CD4-positive, alpha-beta T cell (primary cell): Measurements from ENCODE around the gene ACTA1. TPM values are rescaled to one million over a fixed set of nuclear protein-coding genes. Genes with fewer than 3 reads are reported as not detected.

Experiments used
- ATAC-seq: fragments of 200-7000 bp; cut with Tn5 transposase; one replicate; pipeline ENCODE4 v1.10.0; 2022; ENCODE audit warnings: mild to moderate bottlenecking; ENCODE audit not compliant: poor library complexity
- CTCF ChIA-PET: fragments of 350-600 bp; sonication (Branson Sonifier 250); formaldehyde crosslinking; loops from one replicate; lab custom pipeline; 2021; ENCODE audit warnings: antibody characterized with exemption, inconsistent platforms; lab: Charles Lee
- POLR2A ChIA-PET: fragments of 350-600 bp; sonication (Branson Sonifier 250); formaldehyde crosslinking; loops from one replicate; lab custom pipeline; 2021; ENCODE audit warnings: antibody characterized with exemption, inconsistent platforms; lab: Charles Lee
- DNase-seq, 14 experiments: peaks; one replicate each; pipeline ENCODE4 v3.0.0-alpha.2; 2013 to 2020; ENCODE audit warnings: mixed read lengths in 2 of 14
- H3K27ac ChIP-seq, 2 donors: one replicate each; pipeline versions ENCODE4 v1.5.1 to v1.7.0; 2013; ENCODE audit warnings: low read length in 2 of 2, low read depth in 1 of 2, mild to moderate bottlenecking in 1 of 2
- H3K27me3 ChIP-seq, 2 experiments: 1 replicate in 1 of 2; 2 replicates in 1 of 2; pipeline versions ENCODE4 v1.6.1 to v1.7.0; 2013; ENCODE audit warnings: low read length in 2 of 2, control low read depth in 1 of 2, mild to moderate bottlenecking in 1 of 2, moderate library complexity in 1 of 2; ENCODE audit not compliant: insufficient read depth in 2 of 2, control insufficient read depth in 1 of 2
- H3K36me3 ChIP-seq: one replicate; pipeline ENCODE4 v1.6.1; 2013; ENCODE audit warnings: low read length, control low read depth; ENCODE audit not compliant: insufficient read depth
- H3K4me1 ChIP-seq: one replicate; pipeline ENCODE4 v1.6.1; 2013; ENCODE audit warnings: low read length, control low read depth; ENCODE audit not compliant: insufficient read depth
- H3K4me3 ChIP-seq: one replicate; pipeline ENCODE4 v1.5.1; 2013; ENCODE audit warnings: mild to moderate bottlenecking, low read length, moderate library complexity
- H3K9me3 ChIP-seq, 2 experiments: 1 replicate in 1 of 2; 2 replicates in 1 of 2; pipeline versions ENCODE4 v1.6.1 to v1.7.0; 2013; ENCODE audit warnings: low read length in 2 of 2, mild to moderate bottlenecking in 2 of 2, control low read depth in 1 of 2, moderate library complexity in 1 of 2; ENCODE audit not compliant: control insufficient read depth in 1 of 2, insufficient read depth in 1 of 2
- H3K27ac Mint-ChIP-seq: one replicate; pipeline ENCODE4 v1.8.0; 2020; ENCODE audit warnings: mixed read lengths
- H3K27me3 Mint-ChIP-seq: one replicate; pipeline ENCODE4 v1.8.0; 2021; ENCODE audit warnings: mixed read lengths
- H3K36me3 Mint-ChIP-seq: one replicate; pipeline ENCODE4 v1.8.0; 2021; ENCODE audit warnings: low read depth, mixed read lengths
- H3K4me1 Mint-ChIP-seq: one replicate; pipeline ENCODE4 v1.8.0; 2021; ENCODE audit warnings: low read depth, mixed read lengths
- H3K4me3 Mint-ChIP-seq: one replicate; pipeline ENCODE4 v1.8.0; 2020; ENCODE audit warnings: mild to moderate bottlenecking, mixed read lengths
- H3K9me3 Mint-ChIP-seq: one replicate; pipeline ENCODE4 v1.8.0; 2020; ENCODE audit warnings: mixed read lengths
- intact Hi-C, 2 experiments: fragments of 100-400 bp; cut with DNase I in 1 of 2; cut with micrococcal nuclease in 1 of 2; formaldehyde crosslinking; loops; one replicate each; pipeline versions ENCODE4 v1.15.1 to v1.9.0; 2023 to 2025; cut with DNase I, micrococcal nuclease
- total RNA-seq, 174 experiments: library from RNA in 2 of 174; stranded (reverse) in 2 of 174; gene quantifications; one replicate each; pipeline ENCODE4 v1.2.3 and lab custom pipeline; 2021 to 2026
- TF ChIP-seq, protein P1 (sequence below): fragments of 200-600 bp; IDR thresholded peaks from one replicate; pipeline ENCODE4 v1.8.0; 2022; ENCODE audit warnings: antibody characterized with exemption, mild to moderate bottlenecking

ACTA1 gene
- total RNA-seq, 2 experiments from 2014 or later: not detected

DNA sequence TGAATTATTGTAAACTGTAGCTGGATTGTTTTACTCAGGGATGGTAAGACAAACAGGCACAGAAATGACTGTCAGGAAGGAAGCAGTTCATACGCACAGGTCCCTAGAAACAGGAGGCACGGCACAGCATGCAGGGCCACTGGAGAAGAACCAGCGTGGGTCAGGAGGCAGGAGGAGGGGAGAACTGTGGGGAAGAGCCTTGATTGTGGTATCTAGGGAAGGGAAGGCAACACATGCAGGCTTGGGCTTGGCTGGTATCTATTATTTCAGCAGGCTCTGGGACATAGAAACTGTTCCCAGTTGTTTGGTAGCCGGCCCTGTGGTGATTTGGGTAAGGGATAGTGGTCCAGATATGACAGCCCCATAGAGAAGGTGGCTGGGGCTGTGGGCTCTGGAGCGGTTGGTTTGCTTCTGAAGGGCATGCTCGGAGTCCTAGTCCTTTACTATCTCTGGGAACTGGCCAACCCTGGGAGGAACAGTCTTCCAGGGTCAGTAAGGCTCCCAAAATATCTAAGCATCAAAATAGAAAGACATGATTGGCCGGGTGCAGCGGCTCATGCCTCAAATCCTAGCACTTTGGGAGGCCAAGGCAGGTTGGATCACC, 47.9 kb downstream of the ACTA1 start:
- DNase-seq: no peak
- TF ChIP-seq, protein P1, sequence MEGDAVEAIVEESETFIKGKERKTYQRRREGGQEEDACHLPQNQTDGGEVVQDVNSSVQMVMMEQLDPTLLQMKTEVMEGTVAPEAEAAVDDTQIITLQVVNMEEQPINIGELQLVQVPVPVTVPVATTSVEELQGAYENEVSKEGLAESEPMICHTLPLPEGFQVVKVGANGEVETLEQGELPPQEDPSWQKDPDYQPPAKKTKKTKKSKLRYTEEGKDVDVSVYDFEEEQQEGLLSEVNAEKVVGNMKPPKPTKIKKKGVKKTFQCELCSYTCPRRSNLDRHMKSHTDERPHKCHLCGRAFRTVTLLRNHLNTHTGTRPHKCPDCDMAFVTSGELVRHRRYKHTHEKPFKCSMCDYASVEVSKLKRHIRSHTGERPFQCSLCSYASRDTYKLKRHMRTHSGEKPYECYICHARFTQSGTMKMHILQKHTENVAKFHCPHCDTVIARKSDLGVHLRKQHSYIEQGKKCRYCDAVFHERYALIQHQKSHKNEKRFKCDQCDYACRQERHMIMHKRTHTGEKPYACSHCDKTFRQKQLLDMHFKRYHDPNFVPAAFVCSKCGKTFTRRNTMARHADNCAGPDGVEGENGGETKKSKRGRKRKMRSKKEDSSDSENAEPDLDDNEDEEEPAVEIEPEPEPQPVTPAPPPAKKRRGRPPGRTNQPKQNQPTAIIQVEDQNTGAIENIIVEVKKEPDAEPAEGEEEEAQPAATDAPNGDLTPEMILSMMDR: no peak
- CTCF ChIA-PET: no interaction called here
- H3K27me3 ChIP-seq: no peaks in the 10 kb centered on the region
- no peaks in the 10 kb centered on the region for H3K4me1 ChIP-seq
- H3K36me3 ChIP-seq: no peaks in the 10 kb centered on the region
- Mint-ChIP-seq H3K36me3 (no peaks in the 10 kb centered on the region), H3K27me3 (peaks cover 16% of the 10 kb centered on the region), H3K9me3 (no peaks in the 10 kb centered on the region), H3K27ac (no peak overlapping the region), H3K4me3 (no peak overlapping the region), H3K4me1 (no peaks in the 10 kb centered on the region)
- no peak overlapping the region for H3K4me3 ChIP-seq
- no peak overlapping the region for H3K27ac ChIP-seq
- no peak for ATAC-seq
- POLR2A ChIA-PET: no interaction called here
- intact Hi-C loops: no loop called here
- peaks cover 0 to 3% of the 10 kb centered on the region in 2 experiments for H3K9me3 ChIP-seq

DNA sequence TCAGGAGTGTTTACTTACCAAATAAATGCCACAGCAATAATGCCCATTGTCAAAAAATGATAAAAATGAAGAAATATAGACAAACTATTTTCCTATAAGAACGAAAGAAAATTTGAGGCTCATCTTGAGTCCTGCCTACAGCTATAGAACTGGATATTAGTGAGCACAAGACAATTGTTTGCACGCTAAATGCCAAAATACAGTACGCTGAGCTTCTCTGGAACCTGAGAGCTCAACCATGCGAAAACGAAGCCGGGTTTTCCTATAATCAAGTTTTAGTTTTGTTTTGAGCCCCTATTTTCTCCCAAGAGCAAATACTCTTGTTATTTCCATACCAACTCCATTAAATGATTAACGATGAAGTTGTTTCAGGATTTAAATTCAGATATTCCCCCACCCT, 49.1 kb downstream of the ACTA1 start:
- Mint-ChIP-seq H3K27me3 (peaks cover 12% of the 10 kb centered on the region), H3K36me3 (no peaks in the 10 kb centered on the region)
- CTCF ChIA-PET: no interaction called here

DNA sequence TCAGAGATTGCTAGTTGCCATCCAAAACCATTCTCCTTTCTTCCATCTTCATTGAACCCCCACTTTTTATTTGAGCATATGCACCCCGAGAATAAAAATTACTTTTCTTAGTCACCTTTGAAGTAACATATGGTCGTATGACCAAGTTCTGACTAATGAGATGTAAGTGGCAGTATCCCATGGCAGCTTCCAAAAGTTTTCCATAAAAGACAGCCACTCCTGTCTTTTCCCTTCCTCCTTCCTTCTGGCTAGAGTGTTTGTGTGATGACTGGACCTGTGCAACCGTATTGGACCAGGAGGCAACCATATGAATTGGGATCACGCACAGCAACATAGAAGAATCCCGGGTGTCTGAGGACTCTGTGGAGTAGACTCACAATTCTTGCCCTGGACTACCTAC, 49.9 kb downstream of the ACTA1 start:
- no peaks in the 10 kb centered on the region for H3K4me1 ChIP-seq
- ChIA-PET CTCF (no interaction called here), POLR2A (no interaction called here)
- Mint-ChIP-seq H3K27me3 (peaks cover 6% of the 10 kb centered on the region), H3K27ac (no peak overlapping the region), H3K4me3 (no peak overlapping the region), H3K4me1 (no peaks in the 10 kb centered on the region), H3K9me3 (no peaks in the 10 kb centered on the region), H3K36me3 (no peaks in the 10 kb centered on the region)
- ATAC-seq (no peak), DNase-seq (no peak)
- H3K9me3 ChIP-seq: no peaks in the 10 kb centered on the region
- intact Hi-C loops: no loop called here
- no peaks in the 10 kb centered on the region for H3K36me3 ChIP-seq
- TF ChIP-seq, protein P1: no peak
- no peak overlapping the region for H3K27ac ChIP-seq
- no peaks in the 10 kb centered on the region for H3K27me3 ChIP-seq
- no peak overlapping the region for H3K4me3 ChIP-seq

More for the DNA sequence above, 49.1 kb downstream of the ACTA1 start:
- no peak overlapping the region for H3K27ac Mint-ChIP-seq
- TF ChIP-seq, protein P1: no peak
- intact Hi-C loops: no loop called here
- ATAC-seq (no peak), DNase-seq (no peak)
- POLR2A ChIA-PET: no interaction called here
- H3K4me3 ChIP-seq: no peak overlapping the region
- no peaks in the 10 kb centered on the region for H3K36me3 ChIP-seq
- no peaks in the 10 kb centered on the region for H3K4me1 ChIP-seq
- no peaks in the 10 kb centered on the region for H3K9me3 Mint-ChIP-seq
- H3K27me3 ChIP-seq: no peaks in the 10 kb centered on the region
- no peak overlapping the region for H3K27ac ChIP-seq
- no peaks in the 10 kb centered on the region for H3K4me1 Mint-ChIP-seq
- no peaks in the 10 kb centered on the region for H3K9me3 ChIP-seq
- H3K4me3 Mint-ChIP-seq: no peak overlapping the region
